ENCODE measurements around the gene FAM25A.

The FAM25A gene

GRCh38 chr10:87066865-87067264 is 46.8 kb downstream of the FAM25A start:
- peaks cover 77% of the 10 kb centered on the region for H3K36me3 Mint-ChIP-seq (ENCODE audit: low read depth)
- no peaks in the 10 kb centered on the region for H3K27me3 Mint-ChIP-seq
- no peak overlapping the region for H3K27ac Mint-ChIP-seq
- no peak overlapping the region for H3K4me3 Mint-ChIP-seq
- no peaks in the 10 kb centered on the region for H3K4me1 Mint-ChIP-seq (ENCODE audit: low read depth)
- no peaks in the 10 kb centered on the region for H3K9me3 Mint-ChIP-seq

DNA sequence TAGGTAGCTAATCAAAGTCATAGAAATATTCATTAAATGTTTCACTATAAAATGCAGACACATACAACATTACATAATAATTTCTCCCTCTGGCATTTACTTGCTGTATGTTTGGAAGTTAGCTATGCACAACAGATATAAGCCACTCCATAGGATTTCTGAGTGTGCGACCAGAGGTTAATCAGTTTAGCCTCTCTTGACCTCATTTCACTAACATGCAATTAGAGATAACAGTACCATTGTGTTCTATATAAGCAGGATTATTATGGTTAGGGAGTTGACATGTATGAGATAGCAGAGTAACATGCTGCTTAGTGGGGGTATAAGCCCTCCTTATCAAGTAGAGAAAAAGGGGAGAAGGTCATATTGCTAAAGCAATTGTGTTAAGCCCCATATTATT is 48.2 kb downstream of the FAM25A start:
- H3K9me3 Mint-ChIP-seq: no peaks in the 10 kb centered on the region
- peaks cover 80% of the 10 kb centered on the region for H3K36me3 Mint-ChIP-seq (ENCODE audit: low read depth)
- no peaks in the 10 kb centered on the region for H3K4me1 Mint-ChIP-seq (ENCODE audit: low read depth)
- no peak overlapping the region for H3K4me3 Mint-ChIP-seq
- H3K27me3 Mint-ChIP-seq: no peaks in the 10 kb centered on the region
- H3K27ac Mint-ChIP-seq: no peak overlapping the region

DNA sequence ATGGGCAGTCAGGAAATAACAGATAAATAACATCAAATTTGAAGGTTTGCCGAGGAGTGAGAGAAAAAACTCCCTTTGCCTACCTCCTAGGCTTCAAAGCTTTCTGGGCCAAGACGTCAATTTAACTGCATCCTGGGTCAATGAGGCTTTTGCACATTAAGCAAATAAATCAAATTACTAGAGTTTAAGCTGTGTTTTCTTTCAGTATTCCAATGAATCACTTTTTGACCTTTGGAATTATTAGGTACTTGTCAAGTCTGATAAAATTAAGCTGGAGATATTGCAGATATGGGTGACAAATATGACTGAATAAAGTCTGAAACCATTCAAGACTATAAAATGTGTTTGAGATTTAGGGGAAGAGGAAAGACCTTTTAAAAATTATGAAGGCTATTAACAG is 52.4 kb downstream of the FAM25A start:
- no peak overlapping the region for H3K4me3 Mint-ChIP-seq
- H3K27me3 Mint-ChIP-seq: no peaks in the 10 kb centered on the region
- peaks cover 66% of the 10 kb centered on the region for H3K36me3 Mint-ChIP-seq (ENCODE audit: low read depth)
- no peak overlapping the region for H3K27ac Mint-ChIP-seq
- no peaks in the 10 kb centered on the region for H3K9me3 Mint-ChIP-seq
- H3K4me1 Mint-ChIP-seq (ENCODE audit: low read depth): peaks cover 9% of the 10 kb centered on the region

All from stimulated activated naive CD8-positive, alpha-beta T cell treated with anti-CD3 and anti-CD28 coated beads, Interleukin-15, Interleukin-2, amounts not matched to agents 100 ng/mL and 50 ng/mL, for 24 hours (primary cell).